HepG2 (cell line): ENCODE results near the gene LITAFD. TPM values are rescaled to one million over a fixed set of nuclear protein-coding genes. Genes with fewer than 3 reads are reported as not detected.
A peak's percentile ranks its signal among the peaks of the same experiment; 100 is the strongest.

Experiments
- ATAC-seq: fragments of 200-7000 bp; cut with Tn5 transposase; 3 replicates; pipeline ENCODE4 v1.9.1; 2020; ENCODE audit warnings: mild to moderate bottlenecking, moderate library complexity
- BruUV-seq: library from RNA; stranded (reverse); fragments of 400-500 nt; replicated peaks from 2 replicates; lab custom pipeline; 2021; lab: Mats Ljungman, UMichigan
- CTCF ChIA-PET: fragments of 300-600 bp; formaldehyde crosslinking; extraction: SDS; loops from one replicate; lab custom pipeline; 2021; ENCODE audit warnings: low total read pairs, inconsistent platforms, low intra/inter-chr PET ratio; lab: Yijun Ruan, JAX
- POLR2A ChIA-PET: fragments of 350-600 bp; sonication (Branson Sonifier 250); formaldehyde crosslinking; loops from one replicate; lab custom pipeline; 2020; ENCODE audit warnings: antibody characterized with exemption, inconsistent platforms; lab: Yijun Ruan, JAX
- DNase-seq: peaks from one replicate; pipeline ENCODE4 v3.0.0-alpha.2; 2015; ENCODE audit warnings: low spot score
- FAIRE-seq: peaks from 3 replicates; lab custom pipeline; 2011; peaks lifted over from hg19 to GRCh38; lab: Jason Lieb, UNC
- H2AFZ ChIP-seq: one replicate; pipeline ENCODE4 v1.6.1; 2011; ENCODE audit warnings: low read length, inconsistent platforms
- H3K27ac ChIP-seq: fragments of 300-600 bp; 3 replicates; pipeline ENCODE4 v1.8.0; 2011; ENCODE audit warnings: mixed run types, mild to moderate bottlenecking, mixed read lengths, low read length, inconsistent platforms; ENCODE audit not compliant: insufficient read depth; ENCODE audit errors: extremely low read length
- H3K27me3 ChIP-seq, 2 experiments: fragments of 200-600 bp in 1 of 2; 2 replicates in 1 of 2; 3 replicates in 1 of 2; pipeline versions ENCODE4 v1.6.0 to v1.8.0; 2011; ENCODE audit warnings: low read length in 2 of 2, mild to moderate bottlenecking in 2 of 2, moderate library complexity in 2 of 2, inconsistent platforms in 1 of 2; ENCODE audit not compliant: insufficient read depth in 2 of 2, control insufficient read depth in 1 of 2
- H3K36me3 ChIP-seq, 2 experiments: fragments of 200-600 bp in 1 of 2; replicated peaks in 1 of 2; 2 replicates in 1 of 2; 3 replicates in 1 of 2; pipeline versions ENCODE4 v1.5.1 to v1.8.0; 2011; ENCODE audit warnings: low read length in 2 of 2, inconsistent platforms in 1 of 2; ENCODE audit not compliant: insufficient read depth in 2 of 2, control insufficient read depth in 1 of 2
- H3K4me1 ChIP-seq: 2 replicates; pipeline ENCODE4 v1.5.1; 2012; ENCODE audit warnings: low read length, inconsistent platforms; ENCODE audit not compliant: insufficient read depth
- H3K4me2 ChIP-seq: 2 replicates; pipeline ENCODE4 v1.6.0; 2011; ENCODE audit warnings: low read depth, low read length, inconsistent platforms
- H3K4me3 ChIP-seq, 3 experiments: fragments of 200-600 bp in 1 of 3; sonication (generic), shearing (Covaris generic) in 1 of 3; replicated peaks in 1 of 3; 2 replicates each; pipeline ENCODE4 v1.5.1; 2011 to 2016; ENCODE audit warnings: low read length in 3 of 3, inconsistent platforms in 2 of 3, low read depth in 2 of 3, mild to moderate bottlenecking in 2 of 3, control low read depth in 1 of 3, mixed read lengths in 1 of 3; ENCODE audit not compliant: insufficient read depth in 1 of 3
- H3K79me2 ChIP-seq: one replicate; pipeline ENCODE4 v1.6.1; 2011; ENCODE audit warnings: low read length, inconsistent platforms; ENCODE audit not compliant: insufficient read depth
- H3K9ac ChIP-seq: 2 replicates; pipeline ENCODE4 v1.6.0; 2011; ENCODE audit warnings: mild to moderate bottlenecking, low read depth, low read length, inconsistent platforms; ENCODE audit not compliant: insufficient read depth
- H3K9me3 ChIP-seq: 2 replicates; pipeline ENCODE4 v1.5.1; 2012; ENCODE audit warnings: mild to moderate bottlenecking, low read length
- H4K20me1 ChIP-seq: 2 replicates; pipeline ENCODE4 v1.6.0; 2011; ENCODE audit warnings: inconsistent platforms, mild to moderate bottlenecking, low read length, moderate library complexity; ENCODE audit not compliant: insufficient read depth
- ARID5B ChIP-seq: IDR thresholded peaks from 2 replicates; pipeline ENCODE4 v1.4.0; 2020; ENCODE audit warnings: mild to moderate bottlenecking, missing genetic modification reagents
- EP300 ChIP-seq, 3 experiments: sonication (generic) in 1 of 3; formaldehyde crosslinking in 1 of 3; IDR thresholded peaks; 2 replicates each; pipeline versions ENCODE4 v1.5.1 to v1.6.1; 2011 to 2020; ENCODE audit warnings: low read depth in 2 of 3, low read length in 2 of 3, borderline replicate concordance in 1 of 3, improper control_type of control experiment in 1 of 3, mild to moderate bottlenecking in 1 of 3, missing genetic modification reagents in 1 of 3, moderate library complexity in 1 of 3
- FOSL2 ChIP-seq: sonication (generic); formaldehyde crosslinking; IDR thresholded peaks from 2 replicates; pipeline ENCODE4 v1.4.0; 2020; ENCODE audit warnings: missing genetic modification reagents
- FOXA3 ChIP-seq: IDR thresholded peaks from 2 replicates; pipeline ENCODE4 v1.6.1; 2016; ENCODE audit warnings: missing genetic modification reagents, missing compliant biosample characterization
- HMG20A ChIP-seq: IDR thresholded peaks from 2 replicates; pipeline ENCODE4 v1.6.1; 2016; ENCODE audit warnings: borderline replicate concordance
- HNF4A ChIP-seq: sonication (generic); formaldehyde crosslinking; IDR thresholded peaks from 2 replicates; pipeline ENCODE4 v1.4.0; 2020; ENCODE audit warnings: missing genetic modification reagents
- MEIS1 ChIP-seq: sonication (generic); formaldehyde crosslinking; IDR thresholded peaks from 2 replicates; pipeline ENCODE4 v1.9.0; 2021; ENCODE audit warnings: mild to moderate bottlenecking, missing genetic modification reagents, moderate library complexity, borderline replicate concordance
- POLR2AphosphoS5 ChIP-seq: IDR thresholded peaks from 2 replicates; pipeline ENCODE4 v1.6.1; 2012; ENCODE audit warnings: low read depth, low read length
- PRDM15 ChIP-seq: sonication (generic); formaldehyde crosslinking; IDR thresholded peaks from 2 replicates; pipeline ENCODE4 v1.4.0; 2020; ENCODE audit warnings: missing genetic modification reagents
- SAP130 ChIP-seq: IDR thresholded peaks from 2 replicates; pipeline ENCODE4 v1.6.1; 2016; ENCODE audit warnings: low read depth
- XRCC5 ChIP-seq: fragments of 200-400 bp; formaldehyde crosslinking; optimal IDR thresholded peaks from 2 replicates; pipeline ENCODE3; 2017; ENCODE audit warnings: mild to moderate bottlenecking, low read length
- YEATS2 ChIP-seq: sonication (generic); formaldehyde crosslinking; IDR thresholded peaks from 2 replicates; pipeline ENCODE4 v1.4.0; 2020; ENCODE audit warnings: missing genetic modification reagents, borderline replicate concordance
- ZBTB37 ChIP-seq: sonication (generic); formaldehyde crosslinking; IDR thresholded peaks from 2 replicates; pipeline ENCODE4 v1.4.0; 2020; ENCODE audit warnings: mild to moderate bottlenecking, missing genetic modification reagents
- ZEB1 ChIP-seq: IDR thresholded peaks from 2 replicates; pipeline ENCODE4 v1.6.1; 2012; ENCODE audit warnings: mild to moderate bottlenecking, low read depth, inconsistent platforms; ENCODE audit not compliant: insufficient replicate concordance
- ZNF619 ChIP-seq: sonication (generic); formaldehyde crosslinking; IDR thresholded peaks from 2 replicates; pipeline ENCODE4 v1.4.0; 2020; ENCODE audit warnings: mild to moderate bottlenecking, missing genetic modification reagents
- ZNF772 ChIP-seq: sonication (generic); formaldehyde crosslinking; IDR thresholded peaks from 2 replicates; pipeline ENCODE4 v1.5.0; 2020; ENCODE audit warnings: mild to moderate bottlenecking, missing genetic modification reagents
- WGBS: methylation state at CpG from one replicate; pipeline ENCODE4 v1.1.6; 2017; ENCODE audit warnings: low lambda C conversion rate; 5-methylcytosine and 5-hydroxymethylcytosine counted together
- in situ Hi-C: cut with HindIII; loops from 2 replicates; pipeline ENCODE4 v1.10.0; 2017; ENCODE audit warnings: low pct_unique_long_range_greater_than_20kb; ENCODE audit not compliant: extremely low pct_ligation_motif_present
- intact Hi-C: fragments of 100-400 bp; cut with micrococcal nuclease; formaldehyde crosslinking; loops from one replicate; pipeline ENCODE4 v1.10.0; 2022; ENCODE audit not compliant: unreplicated experiment
- polyA plus RNA-seq, 8 experiments: library from polyadenylated mRNA; depleted of rRNA in 3 of 8; stranded (reverse) in 7 of 8; unstranded in 1 of 8; fragments of >200 nt; fragmentation: Illumina TruSeq in 4 of 8; extraction: Trizol in 4 of 8; gene quantifications; 2 replicates each; pipeline versions ENCODE4 v1.2.1 to v1.2.3, GENCODE V29; 2011 to 2016; ENCODE audit warnings: low read depth in 4 of 8, missing spikeins in 1 of 8, mixed read lengths in 1 of 8; ENCODE audit not compliant: insufficient read depth in 1 of 8
- total RNA-seq, 5 experiments: library from RNA; depleted of rRNA; stranded (reverse); fragments of >200 nt; fragmentation: Illumina TruSeq; extraction: Trizol; gene quantifications; 2 replicates each; pipeline ENCODE4 v1.2.3, GENCODE V29; 2016; ENCODE audit warnings: low read depth in 1 of 5

LITAFD gene
- total and polyA plus RNA-seq, 2 of the 13 experiments (the other 11 are each of a cell fraction or from before 2014, with no cell fraction given), result not detected

DNA sequence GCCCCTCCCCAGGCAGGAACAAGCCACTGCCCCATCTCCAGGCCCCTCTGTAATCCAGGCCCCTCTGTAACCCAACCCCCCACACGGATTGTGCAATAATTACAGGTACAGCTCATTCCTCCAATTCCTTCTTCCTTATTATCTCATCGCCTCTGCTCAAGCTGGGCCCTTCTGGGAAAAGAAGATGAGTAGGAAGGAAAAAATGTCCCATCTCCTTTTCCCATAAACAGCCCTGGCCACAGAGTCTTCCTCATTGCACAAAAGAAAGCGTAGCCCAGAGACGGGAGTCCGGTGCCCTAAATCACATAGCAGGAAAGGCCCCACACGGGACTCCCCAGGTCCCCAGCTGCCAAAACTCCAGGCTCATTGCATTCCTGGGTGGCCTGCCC lies 3.6 kb upstream of the LITAFD start:
- Histone ChIP-seq H3K27me3 (peaks cover 0 to 8% of the 10 kb centered on the region in 2 experiments; a peak in 2 of 5 replicates), H4K20me1 (no peaks in the 10 kb centered on the region), H3K9ac (no peak overlapping the region), H3K4me1 (peaks cover 81% of the 10 kb centered on the region), H3K27ac (no peak overlapping the region), H3K9me3 (no peaks in the 10 kb centered on the region), H3K79me2 (no peaks in the 10 kb centered on the region), H3K36me3 (no peaks in the 10 kb centered on the region), H2AFZ (no peak overlapping the region), H3K4me2 (peak overlapping the region; percentile 51), H3K4me3 (peak overlapping the region in 1 of 3 experiments; percentile 29; a peak in 1 of 6 replicates)
- CTCF ChIA-PET, result no interaction called here
- BruUV-seq, result no TSS peak
- no peak for FAIRE-seq
- 11% methylated on average over 6 of the region's 6 CpGs for WGBS
- POLR2A ChIA-PET, result interaction anchor here (1.1 to 14.5 kb wide), 3 partner anchors 11 to 24 kb away, joined by 3 to 235 read pairs (median 3); partner anchors contain the start of gene CARHSP1
- no peak for DNase-seq
- in situ Hi-C loops, result loop anchor here (25.0 kb wide), 1 partner anchor 216 kb away; the partner anchor contains the start of gene ABAT
- intact Hi-C loops, result no loop called here
- no peak for ATAC-seq
- TF ChIP-seq MEIS1 (CRISPR knock-in tag), result no peak
- peak; percentile 90 for TF ChIP-seq ZEB1
- TF ChIP-seq XRCC5, result peak; percentile 26
- 0 out of 2 replicates have a peak, but pooled peaks have one; percentile 41 for TF ChIP-seq HMG20A (CRISPR knock-in tag)
- TF ChIP-seq ZNF772 (CRISPR knock-in tag), result 0 out of 2 replicates have a peak, but pooled peaks have one; percentile 71
- TF ChIP-seq FOSL2, result 0 out of 2 replicates have a peak, but pooled peaks have one; percentile 30
- TF ChIP-seq HNF4A, result no peak
- TF ChIP-seq ZBTB37, result no peak
- no peak for TF ChIP-seq PRDM15 (CRISPR knock-in tag)
- TF ChIP-seq FOXA3 (CRISPR knock-in tag), result 0 out of 2 replicates have a peak, but pooled peaks have one; percentile 4
- 0 out of 2 replicates have a peak, but pooled peaks have one; percentile 51 for TF ChIP-seq ZNF619 (CRISPR knock-in tag)
- no peak for TF ChIP-seq POLR2AphosphoS5
- TF ChIP-seq SAP130 (CRISPR knock-in tag), result 0 out of 2 replicates have a peak, but pooled peaks have one; percentile 26
- TF ChIP-seq YEATS2 (CRISPR knock-in tag), result no peak
- TF ChIP-seq EP300 (IDR thresholded peaks at IDR 0.05; ENCODE audit: low read depth in 2 of 2, low read length in 2 of 2), result peak; percentile 43 to 53; a peak in 2 of 4 replicates
- no peak for TF ChIP-seq EP300 (CRISPR knock-in tag; IDR thresholded peaks at IDR 0.05; ENCODE audit: borderline replicate concordance)
- TF ChIP-seq ARID5B (CRISPR knock-in tag), result 0 out of 2 replicates have a peak, but pooled peaks have one; percentile 30
